K562 (cell line): ENCODE results near the gene PRKACA.

ENCODE experiments used
- CBX5 ChIP-seq: IDR thresholded peaks from 2 replicates; pipeline ENCODE4 v1.6.1; 2014; ENCODE audit warnings: low read depth, borderline replicate concordance
- PCBP2 ChIP-seq: fragments of 200-400 bp; formaldehyde crosslinking; IDR thresholded peaks from 2 replicates; pipeline ENCODE4 v1.6.1; 2018; ENCODE audit warnings: low read length, low read depth, mild to moderate bottlenecking, moderate library complexity; ENCODE audit not compliant: poor library complexity, severe bottlenecking
- SIX5 ChIP-seq, 2 experiments: IDR thresholded peaks; 2 replicates each; pipeline ENCODE4 v1.6.1; 2011; ENCODE audit warnings: low read length in 2 of 2, borderline replicate concordance in 1 of 2, low read depth in 1 of 2, mild to moderate bottlenecking in 1 of 2, moderate library complexity in 1 of 2; ENCODE audit not compliant: insufficient read depth in 1 of 2
- SMAD4 ChIP-seq: fragments of 250-450 bp; sonication (Bioruptor Pico); conservative IDR thresholded peaks from 2 replicates; pipeline ENCODE4 v1.8.0; 2021; ENCODE audit warnings: inconsistent platforms, mild to moderate bottlenecking, moderate library complexity
- SREBF2 ChIP-seq: sonication (generic); formaldehyde crosslinking; IDR thresholded peaks from 2 replicates; pipeline ENCODE4 v1.4.0; 2020; ENCODE audit warnings: mild to moderate bottlenecking, missing genetic modification reagents
- TF ChIP-seq, protein P1 (sequence below): fragments of 450-650 bp; formaldehyde crosslinking; conservative IDR thresholded peaks from 2 replicates; pipeline ENCODE4 v1.4.0; 2022; ENCODE audit warnings: mild to moderate bottlenecking, missing genetic modification characterization
- TF ChIP-seq, protein P2 (sequence below): sonication (generic); formaldehyde crosslinking; IDR thresholded peaks from 2 replicates; pipeline ENCODE4 v1.8.1; 2022; ENCODE audit warnings: missing genetic modification reagents
- TF ChIP-seq, protein P3 (sequence below), 2 experiments: fragments of 450-650 bp in 1 of 2; sonication (generic) in 1 of 2; formaldehyde crosslinking in 1 of 2; IDR thresholded peaks in 1 of 2; conservative IDR thresholded peaks in 1 of 2; 2 replicates each; pipeline versions ENCODE4 v1.6.1 to v1.8.1; 2016 to 2023; ENCODE audit warnings: mild to moderate bottlenecking in 2 of 2, moderate library complexity in 2 of 2, inconsistent platforms in 1 of 2, missing genetic modification reagents in 1 of 2
- TF ChIP-seq, protein P4 (sequence below): sonication (generic); formaldehyde crosslinking; IDR thresholded peaks from 2 replicates; pipeline ENCODE4 v1.8.0; 2023; ENCODE audit warnings: missing genetic modification reagents, mild to moderate bottlenecking, borderline replicate concordance

DNA sequence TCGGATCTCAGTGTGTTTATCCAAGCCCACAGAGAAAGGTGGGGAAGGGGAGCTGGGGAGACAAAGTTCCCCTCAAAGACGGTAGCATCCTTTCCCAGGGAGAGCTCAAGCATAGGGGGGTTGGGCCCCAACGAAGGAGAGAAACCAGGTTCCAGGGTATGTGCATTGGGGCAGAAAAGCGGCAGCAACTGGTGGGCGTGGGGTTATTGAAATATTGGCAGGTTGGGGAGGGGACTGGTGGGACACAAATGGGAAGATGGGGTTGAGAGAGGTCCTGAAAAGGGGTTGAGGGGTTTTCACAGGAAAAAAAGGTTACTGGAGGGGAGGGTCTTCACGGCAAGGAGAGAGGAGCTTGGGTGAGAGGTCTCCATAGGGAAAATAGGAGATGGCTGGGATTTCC, 17.8 kb upstream of the PRKACA start:
- TF ChIP-seq, protein P1, sequence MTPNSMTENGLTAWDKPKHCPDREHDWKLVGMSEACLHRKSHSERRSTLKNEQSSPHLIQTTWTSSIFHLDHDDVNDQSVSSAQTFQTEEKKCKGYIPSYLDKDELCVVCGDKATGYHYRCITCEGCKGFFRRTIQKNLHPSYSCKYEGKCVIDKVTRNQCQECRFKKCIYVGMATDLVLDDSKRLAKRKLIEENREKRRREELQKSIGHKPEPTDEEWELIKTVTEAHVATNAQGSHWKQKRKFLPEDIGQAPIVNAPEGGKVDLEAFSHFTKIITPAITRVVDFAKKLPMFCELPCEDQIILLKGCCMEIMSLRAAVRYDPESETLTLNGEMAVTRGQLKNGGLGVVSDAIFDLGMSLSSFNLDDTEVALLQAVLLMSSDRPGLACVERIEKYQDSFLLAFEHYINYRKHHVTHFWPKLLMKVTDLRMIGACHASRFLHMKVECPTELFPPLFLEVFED (CRISPR knock-in tag), result no peak
- TF ChIP-seq, protein P2, sequence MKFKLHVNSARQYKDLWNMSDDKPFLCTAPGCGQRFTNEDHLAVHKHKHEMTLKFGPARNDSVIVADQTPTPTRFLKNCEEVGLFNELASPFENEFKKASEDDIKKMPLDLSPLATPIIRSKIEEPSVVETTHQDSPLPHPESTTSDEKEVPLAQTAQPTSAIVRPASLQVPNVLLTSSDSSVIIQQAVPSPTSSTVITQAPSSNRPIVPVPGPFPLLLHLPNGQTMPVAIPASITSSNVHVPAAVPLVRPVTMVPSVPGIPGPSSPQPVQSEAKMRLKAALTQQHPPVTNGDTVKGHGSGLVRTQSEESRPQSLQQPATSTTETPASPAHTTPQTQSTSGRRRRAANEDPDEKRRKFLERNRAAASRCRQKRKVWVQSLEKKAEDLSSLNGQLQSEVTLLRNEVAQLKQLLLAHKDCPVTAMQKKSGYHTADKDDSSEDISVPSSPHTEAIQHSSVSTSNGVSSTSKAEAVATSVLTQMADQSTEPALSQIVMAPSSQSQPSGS (CRISPR knock-in tag), result no peak
- TF ChIP-seq SIX5 (IDR thresholded peaks at IDR 0.05; ENCODE audit: borderline replicate concordance in 1 of 2, insufficient read depth in 1 of 2, low read depth in 1 of 2, low read length in 2 of 2) (no peak), SREBF2 (CRISPR knock-in tag) (no peak), PCBP2 (no peak), SMAD4 (no peak), CBX5 (no peak)
- TF ChIP-seq, protein P3, sequence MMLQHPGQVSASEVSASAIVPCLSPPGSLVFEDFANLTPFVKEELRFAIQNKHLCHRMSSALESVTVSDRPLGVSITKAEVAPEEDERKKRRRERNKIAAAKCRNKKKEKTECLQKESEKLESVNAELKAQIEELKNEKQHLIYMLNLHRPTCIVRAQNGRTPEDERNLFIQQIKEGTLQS (IDR thresholded peaks at IDR 0.05), result no peak
- TF ChIP-seq, protein P3 (CRISPR knock-in tag; conservative IDR thresholded peaks at IDR 0.05), result no peak
- TF ChIP-seq, protein P4, sequence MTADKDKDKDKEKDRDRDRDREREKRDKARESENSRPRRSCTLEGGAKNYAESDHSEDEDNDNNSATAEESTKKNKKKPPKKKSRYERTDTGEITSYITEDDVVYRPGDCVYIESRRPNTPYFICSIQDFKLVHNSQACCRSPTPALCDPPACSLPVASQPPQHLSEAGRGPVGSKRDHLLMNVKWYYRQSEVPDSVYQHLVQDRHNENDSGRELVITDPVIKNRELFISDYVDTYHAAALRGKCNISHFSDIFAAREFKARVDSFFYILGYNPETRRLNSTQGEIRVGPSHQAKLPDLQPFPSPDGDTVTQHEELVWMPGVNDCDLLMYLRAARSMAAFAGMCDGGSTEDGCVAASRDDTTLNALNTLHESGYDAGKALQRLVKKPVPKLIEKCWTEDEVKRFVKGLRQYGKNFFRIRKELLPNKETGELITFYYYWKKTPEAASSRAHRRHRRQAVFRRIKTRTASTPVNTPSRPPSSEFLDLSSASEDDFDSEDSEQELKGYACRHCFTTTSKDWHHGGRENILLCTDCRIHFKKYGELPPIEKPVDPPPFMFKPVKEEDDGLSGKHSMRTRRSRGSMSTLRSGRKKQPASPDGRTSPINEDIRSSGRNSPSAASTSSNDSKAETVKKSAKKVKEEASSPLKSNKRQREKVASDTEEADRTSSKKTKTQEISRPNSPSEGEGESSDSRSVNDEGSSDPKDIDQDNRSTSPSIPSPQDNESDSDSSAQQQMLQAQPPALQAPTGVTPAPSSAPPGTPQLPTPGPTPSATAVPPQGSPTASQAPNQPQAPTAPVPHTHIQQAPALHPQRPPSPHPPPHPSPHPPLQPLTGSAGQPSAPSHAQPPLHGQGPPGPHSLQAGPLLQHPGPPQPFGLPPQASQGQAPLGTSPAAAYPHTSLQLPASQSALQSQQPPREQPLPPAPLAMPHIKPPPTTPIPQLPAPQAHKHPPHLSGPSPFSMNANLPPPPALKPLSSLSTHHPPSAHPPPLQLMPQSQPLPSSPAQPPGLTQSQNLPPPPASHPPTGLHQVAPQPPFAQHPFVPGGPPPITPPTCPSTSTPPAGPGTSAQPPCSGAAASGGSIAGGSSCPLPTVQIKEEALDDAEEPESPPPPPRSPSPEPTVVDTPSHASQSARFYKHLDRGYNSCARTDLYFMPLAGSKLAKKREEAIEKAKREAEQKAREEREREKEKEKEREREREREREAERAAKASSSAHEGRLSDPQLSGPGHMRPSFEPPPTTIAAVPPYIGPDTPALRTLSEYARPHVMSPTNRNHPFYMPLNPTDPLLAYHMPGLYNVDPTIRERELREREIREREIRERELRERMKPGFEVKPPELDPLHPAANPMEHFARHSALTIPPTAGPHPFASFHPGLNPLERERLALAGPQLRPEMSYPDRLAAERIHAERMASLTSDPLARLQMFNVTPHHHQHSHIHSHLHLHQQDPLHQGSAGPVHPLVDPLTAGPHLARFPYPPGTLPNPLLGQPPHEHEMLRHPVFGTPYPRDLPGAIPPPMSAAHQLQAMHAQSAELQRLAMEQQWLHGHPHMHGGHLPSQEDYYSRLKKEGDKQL (CRISPR knock-in tag), result no peak
